ENCODE data around the gene PSG2. TPM values are rescaled to one million over a fixed set of nuclear protein-coding genes. Genes with fewer than 3 reads are reported as not detected.

Gene PSG2
- total and polyA plus RNA-seq, 2 donors (not counting 3 experiments of a cell fraction or from before 2014, with no cell fraction given): not detected

GRCh38 chr19:43126720-43127119 lies 44.2 kb upstream of the PSG2 start:
- BruUV-seq (replicated peaks): no TSS peak
- FAIRE-seq: no peak
- Histone ChIP-seq H3K9ac (replicated peaks; ENCODE audit: extremely low read depth, insufficient read depth, low read length) (no peak overlapping the region), H3K4me2 (ENCODE audit: insufficient read depth, low read length) (no peak overlapping the region), H3K9me1 (replicated peaks; ENCODE audit: control insufficient read depth, extremely low read depth, insufficient read depth, low read length) (no peaks in the 10 kb centered on the region), H4K20me1 (replicated peaks; ENCODE audit: control insufficient read depth, extremely low read depth, insufficient read depth, low read length) (no peaks in the 10 kb centered on the region), H3K4me3 (replicated peaks in 1 of 3; ENCODE audit: insufficient read depth in 1 of 3, low read depth in 1 of 3, low read length in 3 of 3) (no peak overlapping the region), H3K79me2 (ENCODE audit: control insufficient read depth, insufficient read depth, low read length) (no peaks in the 10 kb centered on the region), H3K27me3 (ENCODE audit: control insufficient read depth in 2 of 2, insufficient read depth in 2 of 2, low read length in 2 of 2) (no peaks in the 10 kb centered on the region), H3K4me1 (ENCODE audit: control insufficient read depth, extremely low read depth, insufficient read depth, low read length) (no peaks in the 10 kb centered on the region), H3K27ac (ENCODE audit: insufficient read depth, low read depth, low read length) (no peak overlapping the region), H3K9me3 (replicated peaks; ENCODE audit: control insufficient read depth, insufficient read depth, low read length) (no peaks in the 10 kb centered on the region), H3K36me3 (ENCODE audit: control insufficient read depth in 2 of 2, extremely low read depth in 1 of 2, insufficient read depth in 2 of 2, low read length in 2 of 2) (no peaks in the 10 kb centered on the region), H2AFZ (ENCODE audit: low read depth, low read length) (no peak overlapping the region)
- TF ChIP-seq JUN (IDR thresholded peaks at IDR 0.05; ENCODE audit: borderline replicate concordance, insufficient read depth, insufficient read length, low read depth) (no peak), EZH2 (IDR thresholded peaks at IDR 0.05; ENCODE audit: borderline replicate concordance, low read depth, low read length, severe bottlenecking) (no peak), FOS (IDR thresholded peaks at IDR 0.05; ENCODE audit: borderline replicate concordance, insufficient read depth, low read length) (no peak), CTCF (IDR thresholded peaks at IDR 0.05; ENCODE audit: extremely low read depth in 1 of 2, insufficient read depth in 1 of 2, low read depth in 1 of 2, low read length in 2 of 2) (no peak), POLR2AphosphoS5 (IDR thresholded peaks at IDR 0.05; ENCODE audit: insufficient read depth, low read depth, low read length) (no peak), POLR2A (IDR thresholded peaks at IDR 0.05; ENCODE audit: low read depth, low read length) (no peak), MAX (IDR thresholded peaks at IDR 0.05; ENCODE audit: insufficient read depth, insufficient read length) (no peak), GATA2 (IDR thresholded peaks at IDR 0.05; ENCODE audit: insufficient read depth, insufficient read length, low read depth, low read length) (no peak), MYC (IDR thresholded peaks at IDR 0.05; ENCODE audit: low read depth, low read length) (no peak)
- ChIA-PET POLR2A (no interaction called here), CTCF (no interaction called here)
- dilution Hi-C loops (cut with MboI; ENCODE audit: extremely low pct_ligation_motif_present, low sequenced_read_pairs) (no loop called here), intact Hi-C loops (cut with micrococcal nuclease) (no loop called here)
- DNase-seq (ENCODE audit: low read depth, low spot score): no peak
